Sigmoid colon (tissue), 4 donors: ENCODE measurements around the gene CCDC15.

ENCODE experiments used
- EP300 ChIP-seq, 4 donors: sonication (generic); formaldehyde crosslinking; IDR thresholded peaks; one replicate each; pipeline ENCODE4 v1.6.1; 2017; ENCODE audit warnings: antibody characterized with exemption in 4 of 4
- POLR2A ChIP-seq, 2 donors: fragments of 450-650 bp; IDR thresholded peaks; one replicate each; pipeline ENCODE4 v1.6.1; 2016; ENCODE audit warnings: antibody characterized with exemption in 2 of 2, mild to moderate bottlenecking in 2 of 2, moderate library complexity in 2 of 2
- POLR2AphosphoS5 ChIP-seq, 4 donors: sonication (generic); formaldehyde crosslinking; IDR thresholded peaks; one replicate each; pipeline ENCODE4 v1.6.1; 2017; ENCODE audit warnings: antibody characterized with exemption in 4 of 4
- TF ChIP-seq, protein P1 (sequence below), 4 experiments: fragments of 450-650 bp in 3 of 4; fragments of 200-600 bp in 1 of 4; IDR thresholded peaks; one replicate each; pipeline ENCODE4 v1.5.1; 2016 to 2019; ENCODE audit warnings: antibody characterized with exemption in 4 of 4, mild to moderate bottlenecking in 3 of 4, moderate library complexity in 2 of 4

GRCh38 chr11:124945826-124946225 is 8.2 kb upstream of the CCDC15 start:
- no peak for TF ChIP-seq POLR2A (IDR thresholded peaks at IDR 0.05)
- TF ChIP-seq, protein P1, sequence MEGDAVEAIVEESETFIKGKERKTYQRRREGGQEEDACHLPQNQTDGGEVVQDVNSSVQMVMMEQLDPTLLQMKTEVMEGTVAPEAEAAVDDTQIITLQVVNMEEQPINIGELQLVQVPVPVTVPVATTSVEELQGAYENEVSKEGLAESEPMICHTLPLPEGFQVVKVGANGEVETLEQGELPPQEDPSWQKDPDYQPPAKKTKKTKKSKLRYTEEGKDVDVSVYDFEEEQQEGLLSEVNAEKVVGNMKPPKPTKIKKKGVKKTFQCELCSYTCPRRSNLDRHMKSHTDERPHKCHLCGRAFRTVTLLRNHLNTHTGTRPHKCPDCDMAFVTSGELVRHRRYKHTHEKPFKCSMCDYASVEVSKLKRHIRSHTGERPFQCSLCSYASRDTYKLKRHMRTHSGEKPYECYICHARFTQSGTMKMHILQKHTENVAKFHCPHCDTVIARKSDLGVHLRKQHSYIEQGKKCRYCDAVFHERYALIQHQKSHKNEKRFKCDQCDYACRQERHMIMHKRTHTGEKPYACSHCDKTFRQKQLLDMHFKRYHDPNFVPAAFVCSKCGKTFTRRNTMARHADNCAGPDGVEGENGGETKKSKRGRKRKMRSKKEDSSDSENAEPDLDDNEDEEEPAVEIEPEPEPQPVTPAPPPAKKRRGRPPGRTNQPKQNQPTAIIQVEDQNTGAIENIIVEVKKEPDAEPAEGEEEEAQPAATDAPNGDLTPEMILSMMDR (IDR thresholded peaks at IDR 0.05), result no peak
- TF ChIP-seq EP300 (IDR thresholded peaks at IDR 0.05), result no peak
- no peak for TF ChIP-seq POLR2AphosphoS5 (IDR thresholded peaks at IDR 0.05)
